OCI-LY3 (cell line): Measurements from ENCODE around the gene MRGPRX3.

Experiments
- H2AFZ ChIP-seq: fragments of 200-600, 300-600 bp; shearing (Covaris generic); 2 replicates; pipeline ENCODE4 v1.6.0; 2014; ENCODE audit warnings: antibody characterized with exemption, low read depth, low read length
- H3K27ac ChIP-seq: fragments of 200-600, 300-600 bp; sonication (generic); 2 replicates; pipeline ENCODE4 v1.5.1; 2014; ENCODE audit warnings: mild to moderate bottlenecking, low read length, moderate library complexity, mixed read lengths
- H3K27me3 ChIP-seq: fragments of 200-600, 300-600 bp; sonication (generic); 2 replicates; pipeline ENCODE4 v1.6.1; 2014; ENCODE audit warnings: low read depth, low read length, mixed read lengths
- H3K36me3 ChIP-seq: fragments of 200-600, 300-600 bp; sonication (generic); replicated peaks from 2 replicates; pipeline ENCODE3; 2014; ENCODE audit warnings: low read depth, low read length, mixed read lengths
- H3K4me1 ChIP-seq: fragments of 300-600, 200-600 bp; sonication (generic); 2 replicates; pipeline ENCODE4 v1.6.1; 2014; ENCODE audit warnings: low read length, mixed read lengths
- H3K4me2 ChIP-seq: fragments of 200-600, 300-600 bp; sonication (generic); 2 replicates; pipeline ENCODE4 v1.6.1; 2014; ENCODE audit warnings: low read length, mixed read lengths
- H3K4me3 ChIP-seq: fragments of 300-600, 200-600 bp; sonication (generic); 2 replicates; pipeline ENCODE4 v1.5.1; 2014; ENCODE audit warnings: antibody characterized with exemption, mild to moderate bottlenecking, low read length, moderate library complexity
- H3K79me2 ChIP-seq: fragments of 300-600, 200-600 bp; shearing (Covaris generic); 2 replicates; pipeline ENCODE4 v1.6.1; 2014; ENCODE audit warnings: mild to moderate bottlenecking, low read length, mixed read lengths
- H3K9ac ChIP-seq: fragments of 300-600, 200-600 bp; shearing (Covaris generic); 2 replicates; pipeline ENCODE4 v1.6.0; 2014; ENCODE audit warnings: mild to moderate bottlenecking, low read length, moderate library complexity
- H3K9me3 ChIP-seq: fragments of 200-600, 300-600 bp; shearing (Covaris generic); 2 replicates; pipeline ENCODE4 v1.6.1; 2014; ENCODE audit warnings: low read length, mixed read lengths; ENCODE audit not compliant: insufficient read depth
- H4K20me1 ChIP-seq: fragments of 200-600, 300-600 bp; sonication (generic); 2 replicates; pipeline ENCODE4 v1.6.1; 2016; ENCODE audit warnings: low read length, mixed read lengths; ENCODE audit not compliant: insufficient read depth
- CTCF ChIP-seq: fragments of 200-600, 300-600 bp; sonication (generic); IDR thresholded peaks from 2 replicates; pipeline ENCODE4 v1.5.1; 2014; ENCODE audit warnings: antibody characterized with exemption, low read length, low read depth
- EZH2phosphoT487 ChIP-seq: fragments of 200-600 bp; shearing (Covaris generic); IDR thresholded peaks from 2 replicates; pipeline ENCODE4 v1.6.1; 2018; ENCODE audit warnings: antibody characterized with exemption, mixed run types, low read depth

MRGPRX3 gene

GRCh38 chr11:18132341-18132740 lies at the start of gene MRGPRX3:
MRGPRX3 (plus strand) TSS chr11:18132571; CDS start chr11:18137203, 4,632 bp downstream.
- TF ChIP-seq CTCF, result no peak
- no peak for TF ChIP-seq EZH2phosphoT487
- Histone ChIP-seq H3K9ac (no peak within 1 kb of the TSS), H3K9me3 (no peaks in the 10 kb centered on the region), H3K27me3 (peaks cover 32% of the 10 kb centered on the region), H4K20me1 (no peaks in the 10 kb centered on the region), H3K79me2 (no peaks in the 10 kb centered on the region), H2AFZ (no peak within 1 kb of the TSS), H3K4me3 (no peak within 1 kb of the TSS), H3K36me3 (no peaks in the 10 kb centered on the region), H3K27ac (no peak within 1 kb of the TSS), H3K4me1 (no peaks in the 10 kb centered on the region), H3K4me2 (no peak within 1 kb of the TSS)

GRCh38 chr11:18088366-18088765 lies 44.0 kb upstream of the MRGPRX3 start:
- Histone ChIP-seq H3K27me3 (no peaks in the 10 kb centered on the region), H3K36me3 (peaks cover 48% of the 10 kb centered on the region), H3K27ac (no peak overlapping the region), H3K4me1 (no peaks in the 10 kb centered on the region), H3K9me3 (no peaks in the 10 kb centered on the region), H3K4me3 (no peak overlapping the region), H3K4me2 (no peak overlapping the region), H3K79me2 (no peaks in the 10 kb centered on the region), H4K20me1 (no peaks in the 10 kb centered on the region), H2AFZ (no peak overlapping the region), H3K9ac (no peak overlapping the region)
- TF ChIP-seq CTCF, result no peak

- no peak overlapping the region for H3K9ac ChIP-seq
- no peak overlapping the region for H3K4me3 ChIP-seq
- H3K36me3 ChIP-seq, result peaks cover 54% of the 10 kb centered on the region
- TF ChIP-seq CTCF, result no peak
- TF ChIP-seq EZH2phosphoT487, result no peak
- H2AFZ ChIP-seq, result no peak overlapping the region
- H4K20me1 ChIP-seq, result no peaks in the 10 kb centered on the region
- H3K9me3 ChIP-seq, result no peaks in the 10 kb centered on the region
- no peaks in the 10 kb centered on the region for H3K4me1 ChIP-seq
- H3K27me3 ChIP-seq, result no peaks in the 10 kb centered on the region
- H3K27ac ChIP-seq, result no peak overlapping the region
- no peaks in the 10 kb centered on the region for H3K79me2 ChIP-seq
- no peak overlapping the region for H3K4me2 ChIP-seq
Observed at GRCh38 chr11:18088966-18089365, 43.4 kb upstream of the MRGPRX3 start.

- no peak overlapping the region for H3K4me3 ChIP-seq
- no peaks in the 10 kb centered on the region for H3K9me3 ChIP-seq
- H2AFZ ChIP-seq, result no peak overlapping the region
- H3K27ac ChIP-seq, result no peak overlapping the region
- TF ChIP-seq CTCF (no peak), EZH2phosphoT487 (no peak)
- H3K9ac ChIP-seq, result no peak overlapping the region
- no peaks in the 10 kb centered on the region for H3K27me3 ChIP-seq
- H4K20me1 ChIP-seq, result no peaks in the 10 kb centered on the region
- H3K4me2 ChIP-seq, result no peak overlapping the region
- H3K4me1 ChIP-seq, result no peaks in the 10 kb centered on the region
- H3K36me3 ChIP-seq, result peaks cover 58% of the 10 kb centered on the region
- no peaks in the 10 kb centered on the region for H3K79me2 ChIP-seq
Observed at GRCh38 chr11:18091731-18092130, 40.6 kb upstream of the MRGPRX3 start.
